ENCODE results near the gene FUT7.
"Not testable (repeated sequence)": the region's sequence is repeated elsewhere in the genome, so short reads cannot be mapped to it uniquely, and the experiment has no call there.

FUT7 gene

GRCh38 chr9:137048655-137049543, 17.0 kb upstream of the FUT7 start:
- FAIRE-seq, result no peak

- no peak for FAIRE-seq
Observed at GRCh38 chr9:137046088-137046787, 14.3 kb upstream of the FUT7 start, which contains the start of gene NPDC1. TSS of gene NPDC1 (minus strand) at chr9:137046177. CDS start at chr9:137045989, 188 bp downstream.

GRCh38 chr9:137045294-137046087, 13.6 kb upstream of the FUT7 start:
- no peak for FAIRE-seq

- no peak for FAIRE-seq
Observed at GRCh38 chr9:137044502-137045177, 12.8 kb upstream of the FUT7 start.

- no peak for FAIRE-seq
Observed at GRCh38 chr9:137044037-137044436, 12.1 kb upstream of the FUT7 start.

- no peak for FAIRE-seq
Observed at GRCh38 chr9:137042751-137043727, 11.2 kb upstream of the FUT7 start.

GRCh38 chr9:137041124-137041523, 9.2 kb upstream of the FUT7 start:
- FAIRE-seq, result no peak

- FAIRE-seq, result no peak
Observed at GRCh38 chr9:137040568-137040967, 8.7 kb upstream of the FUT7 start.

- FAIRE-seq, result no peak
Observed at GRCh38 chr9:137039611-137040366, 7.9 kb upstream of the FUT7 start.

GRCh38 chr9:137038916-137039315, 7.0 kb upstream of the FUT7 start:
- FAIRE-seq, result no peak

- no peak for FAIRE-seq
Observed at GRCh38 chr9:137037483-137037882, 5.6 kb upstream of the FUT7 start.

- no peak for FAIRE-seq
Observed at GRCh38 chr9:137037035-137037434, 5.1 kb upstream of the FUT7 start.

- no peak for FAIRE-seq
Observed at GRCh38 chr9:137035937-137036336, 4.0 kb upstream of the FUT7 start.

GRCh38 chr9:137035507-137035834, 3.6 kb upstream of the FUT7 start:
- FAIRE-seq, result no peak

GRCh38 chr9:137034709-137035506, 3.0 kb upstream of the FUT7 start:
- FAIRE-seq, result no peak

GRCh38 chr9:137034039-137034708, 2.3 kb upstream of the FUT7 start:
- FAIRE-seq, result no peak

GRCh38 chr9:137033481-137033880, 1.6 kb upstream of the FUT7 start:
- FAIRE-seq, result not testable (repeated sequence)

- FAIRE-seq, result no peak
Observed at GRCh38 chr9:137032858-137033257, 970 bp upstream of the FUT7 start.
